Stomach (tissue), 9 donors: Measurements from ENCODE around the gene PGBD5. TPM values are rescaled to one million over a fixed set of nuclear protein-coding genes. Genes with fewer than 3 reads are reported as not detected.

Experiments
- DNase-seq, 2 donors: peaks; one replicate each; pipeline versions ENCODE4 v3.0.0 to v3.0.0-alpha.2; 2013 to 2019
- H3K27ac ChIP-seq, 5 donors: fragments of 200-600 bp in 4 of 5; sonication (generic) in 4 of 5; one replicate each; pipeline ENCODE4 v1.5.1; 2013 to 2019; ENCODE audit warnings: mild to moderate bottlenecking in 1 of 5, moderate library complexity in 1 of 5
- H3K27me3 ChIP-seq, 3 donors: fragments of 200-600 bp; sonication (generic); one replicate each; pipeline ENCODE4 v1.5.1; 2017 to 2019; ENCODE audit warnings: mixed run types in 1 of 3
- H3K36me3 ChIP-seq, 4 donors: fragments of 200-600 bp; sonication (generic); 1 replicate in 3 of 4; 2 replicates in 1 of 4; pipeline ENCODE4 v1.5.1; 2016 to 2019
- H3K4me1 ChIP-seq, 4 donors: fragments of 200-600 bp; sonication (generic); one replicate each; pipeline ENCODE4 v1.5.1; 2016 to 2019
- H3K4me3 ChIP-seq, 4 donors: fragments of 200-600 bp; sonication (generic) in 3 of 4; one replicate each; pipeline ENCODE4 v1.5.1; 2016 to 2019; ENCODE audit warnings: mild to moderate bottlenecking in 1 of 4
- H3K9me3 ChIP-seq, 4 donors: fragments of 200-600 bp; sonication (generic); one replicate each; pipeline ENCODE4 v1.5.1; 2016 to 2019
- EP300 ChIP-seq: sonication (generic); formaldehyde crosslinking; IDR thresholded peaks from one replicate; pipeline ENCODE4 v1.6.1; 2017; ENCODE audit warnings: antibody characterized with exemption
- POLR2A ChIP-seq, 4 donors: fragments of 450-650 bp; IDR thresholded peaks; one replicate each; pipeline ENCODE4 v1.6.1; 2016; ENCODE audit warnings: antibody characterized with exemption in 4 of 4, control low read depth in 2 of 4, mild to moderate bottlenecking in 1 of 4, moderate library complexity in 1 of 4
- POLR2AphosphoS5 ChIP-seq, 3 donors: sonication (generic); formaldehyde crosslinking; IDR thresholded peaks; one replicate each; pipeline ENCODE4 v1.6.1; 2016; ENCODE audit warnings: antibody characterized with exemption in 3 of 3
- WGBS, 5 donors: extraction: QIAGEN DNeasy Blood & Tissue Kit in 3 of 5; methylation state at CpG; one replicate each; pipeline versions ENCODE4 v1.1.5 to v1.1.7; 2013 to 2018; 5-methylcytosine and 5-hydroxymethylcytosine counted together
- intact Hi-C: fragments of 100-400 bp; cut with DNase I; formaldehyde crosslinking; loops from one replicate; pipeline ENCODE4 v1.15.1; 2023; ENCODE audit warnings: low total_unique reads
- polyA plus RNA-seq, 3 donors: library from polyadenylated mRNA; stranded (reverse); fragments of 200-250 nt; gene quantifications; one replicate each; pipeline ENCODE4 v1.2.3, GENCODE V29; 2013
- total RNA-seq, 5 donors: library from RNA; depleted of rRNA; stranded (reverse); fragments of >200 nt; gene quantifications; one replicate each; pipeline versions ENCODE4 v1.1.0 to v1.2.3, GENCODE V29; 2014 to 2016
- TF ChIP-seq, protein P1 (sequence below), 7 experiments: fragments of 450-650 bp in 4 of 7; fragments of 200-600 bp in 3 of 7; sonication (generic) in 3 of 7; IDR thresholded peaks; one replicate each; pipeline ENCODE4 v1.5.1; 2016 to 2019; ENCODE audit warnings: antibody characterized with exemption in 7 of 7, control low read depth in 2 of 7, mild to moderate bottlenecking in 1 of 7
- donor health status: healthy with polysubstance abuse.
- donor health status: Bipolar disorder and iron deficiency.
- donor health status: healthy.

PGBD5 gene
- total and polyA plus RNA-seq, 8 donors: under 0.01 to 1.2 (median 0.34) TPM

DNA sequence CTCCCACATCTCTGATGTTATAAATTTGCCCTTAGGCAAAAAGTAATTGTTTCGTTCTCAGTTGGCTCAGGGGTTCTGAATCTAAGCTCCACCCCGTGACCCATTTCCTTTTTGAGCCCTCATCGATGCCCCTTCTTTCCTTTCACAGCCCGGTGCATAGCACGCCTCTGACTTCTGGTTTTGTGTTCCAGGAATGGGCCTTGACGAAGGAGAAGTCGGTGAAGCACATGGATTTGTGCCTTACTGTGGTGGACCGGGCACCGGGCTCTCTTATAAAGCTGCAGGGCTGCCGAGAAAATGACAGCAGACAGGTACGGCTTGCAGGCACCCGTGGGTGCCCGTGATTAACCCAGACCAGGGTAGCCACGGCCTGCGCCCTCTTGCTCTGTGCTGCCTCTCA is 151.9 kb downstream of the PGBD5 start:
- no peaks in the 10 kb centered on the region for H3K9me3 ChIP-seq
- no peak overlapping the region for H3K4me3 ChIP-seq
- WGBS, 5 donors: 71 to 79% (median 76%) methylated on average over 15 of the region's 15 CpGs
- no peaks in the 10 kb centered on the region for H3K27me3 ChIP-seq
- peak overlapping the region in 1 of 5 donors; percentile 5 for H3K27ac ChIP-seq
- H3K4me1 ChIP-seq: peaks cover 1 to 28% (median 14%) of the 10 kb centered on the region in 4 donors
- TF ChIP-seq, protein P1, sequence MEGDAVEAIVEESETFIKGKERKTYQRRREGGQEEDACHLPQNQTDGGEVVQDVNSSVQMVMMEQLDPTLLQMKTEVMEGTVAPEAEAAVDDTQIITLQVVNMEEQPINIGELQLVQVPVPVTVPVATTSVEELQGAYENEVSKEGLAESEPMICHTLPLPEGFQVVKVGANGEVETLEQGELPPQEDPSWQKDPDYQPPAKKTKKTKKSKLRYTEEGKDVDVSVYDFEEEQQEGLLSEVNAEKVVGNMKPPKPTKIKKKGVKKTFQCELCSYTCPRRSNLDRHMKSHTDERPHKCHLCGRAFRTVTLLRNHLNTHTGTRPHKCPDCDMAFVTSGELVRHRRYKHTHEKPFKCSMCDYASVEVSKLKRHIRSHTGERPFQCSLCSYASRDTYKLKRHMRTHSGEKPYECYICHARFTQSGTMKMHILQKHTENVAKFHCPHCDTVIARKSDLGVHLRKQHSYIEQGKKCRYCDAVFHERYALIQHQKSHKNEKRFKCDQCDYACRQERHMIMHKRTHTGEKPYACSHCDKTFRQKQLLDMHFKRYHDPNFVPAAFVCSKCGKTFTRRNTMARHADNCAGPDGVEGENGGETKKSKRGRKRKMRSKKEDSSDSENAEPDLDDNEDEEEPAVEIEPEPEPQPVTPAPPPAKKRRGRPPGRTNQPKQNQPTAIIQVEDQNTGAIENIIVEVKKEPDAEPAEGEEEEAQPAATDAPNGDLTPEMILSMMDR (IDR thresholded peaks at IDR 0.05): no peak
- TF ChIP-seq EP300 (no peak), POLR2A (IDR thresholded peaks at IDR 0.05) (no peak), POLR2AphosphoS5 (IDR thresholded peaks at IDR 0.05) (no peak)
- intact Hi-C loops: loop anchor here (10.0 kb wide), 1 partner anchor 189 kb away; no protein-coding TSS in a partner anchor
- H3K36me3 ChIP-seq: peaks cover 19 to 68% (median 62%) of the 10 kb centered on the region in 4 donors
- DNase-seq: peak in 1 of 2 donors; percentile 23

DNA sequence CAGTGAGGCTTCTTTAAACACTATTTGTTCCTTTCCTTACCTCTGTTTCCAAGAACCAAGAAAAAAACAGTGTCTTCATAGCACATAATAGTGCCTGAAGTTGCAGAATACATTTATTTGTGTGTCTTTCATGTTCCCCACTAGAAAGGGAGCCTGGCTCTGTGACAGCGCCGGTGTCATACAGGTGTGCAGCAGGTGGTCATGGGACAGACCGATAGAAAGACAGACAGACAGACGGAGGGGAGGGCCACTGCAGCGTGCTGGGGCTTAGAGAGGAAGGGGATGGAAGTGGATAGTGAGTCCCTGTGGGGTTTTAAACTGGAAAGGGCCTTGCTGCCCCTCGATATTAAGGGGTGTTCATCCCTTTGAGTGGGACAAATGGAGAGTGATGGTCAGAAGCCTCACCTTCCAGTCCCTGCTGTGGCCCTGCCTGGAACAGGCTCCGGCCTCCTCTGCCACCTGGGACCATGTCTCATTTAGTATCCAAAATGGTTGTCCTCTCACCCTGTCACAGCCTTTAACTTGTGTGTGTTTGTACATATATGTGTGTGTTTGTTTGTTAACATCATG is 152.9 kb downstream of the PGBD5 start:
- H3K36me3 ChIP-seq: peaks cover 13 to 58% (median 57%) of the 10 kb centered on the region in 4 donors
- WGBS, 5 donors: 77 to 94% (median 83%) methylated on average over 7 of the region's 7 CpGs
- TF ChIP-seq EP300: no peak
- TF ChIP-seq, protein P1 (IDR thresholded peaks at IDR 0.05): no peak
- TF ChIP-seq POLR2AphosphoS5 (IDR thresholded peaks at IDR 0.05): no peak
- no peak for TF ChIP-seq POLR2A (IDR thresholded peaks at IDR 0.05)
- H3K4me3 ChIP-seq: no peak overlapping the region
- intact Hi-C loops: loop anchor here (10.0 kb wide), 1 partner anchor 188 kb away; no protein-coding TSS in a partner anchor
- H3K27ac ChIP-seq: no peak overlapping the region
- H3K27me3 ChIP-seq: no peaks in the 10 kb centered on the region
- H3K9me3 ChIP-seq: no peaks in the 10 kb centered on the region
- DNase-seq: no peak
- peaks cover 3 to 38% (median 21%) of the 10 kb centered on the region in 4 donors for H3K4me1 ChIP-seq

DNA sequence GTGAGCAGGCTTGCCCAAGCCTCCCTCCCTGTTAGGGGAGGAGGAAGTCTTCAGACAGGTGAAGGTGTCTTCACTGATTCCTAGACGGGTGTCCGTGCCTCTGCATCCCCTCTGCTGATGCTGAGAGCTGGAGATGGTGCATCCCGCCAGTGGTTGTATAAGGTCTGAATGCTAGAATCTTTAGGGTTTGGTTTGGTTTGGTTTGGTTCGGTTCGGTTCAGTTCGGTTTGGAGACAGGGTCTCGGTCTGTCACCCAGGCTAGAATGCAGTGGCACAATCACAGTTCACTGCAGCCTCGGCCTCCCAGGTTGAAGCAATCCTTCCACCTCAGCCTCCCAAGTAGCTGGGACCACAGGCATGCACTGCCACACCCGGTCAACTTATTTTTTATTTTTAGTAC is 153.6 kb downstream of the PGBD5 start:
- no peak overlapping the region for H3K27ac ChIP-seq
- H3K4me3 ChIP-seq: no peak overlapping the region
- WGBS, 5 donors: 91 to 98% (median 97%) methylated on average over 9 of the region's 9 CpGs
- no peaks in the 10 kb centered on the region for H3K9me3 ChIP-seq
- peaks cover 12 to 57% (median 56%) of the 10 kb centered on the region in 4 donors for H3K36me3 ChIP-seq
- H3K4me1 ChIP-seq: peaks cover 8 to 41% (median 21%) of the 10 kb centered on the region in 4 donors
- H3K27me3 ChIP-seq: no peaks in the 10 kb centered on the region
- intact Hi-C loops: loop anchor here (10.0 kb wide), 1 partner anchor 188 kb away; no protein-coding TSS in a partner anchor
- TF ChIP-seq POLR2AphosphoS5 (IDR thresholded peaks at IDR 0.05) (no peak), EP300 (no peak)
- DNase-seq: no peak

- 86 to 95% (median 93%) methylated on average over 20 of the region's 20 CpGs for WGBS, 5 donors
- no peaks in the 10 kb centered on the region for H3K9me3 ChIP-seq
- no peak overlapping the region for H3K4me3 ChIP-seq
- TF ChIP-seq EP300 (no peak), POLR2AphosphoS5 (IDR thresholded peaks at IDR 0.05) (no peak), POLR2A (IDR thresholded peaks at IDR 0.05) (no peak)
- TF ChIP-seq, protein P1 (IDR thresholded peaks at IDR 0.05): no peak
- peak overlapping the region in 4 of 5 donors; percentile 16 to 57 (median 32) for H3K27ac ChIP-seq
- peaks cover 9 to 57% (median 52%) of the 10 kb centered on the region in 4 donors for H3K36me3 ChIP-seq
- intact Hi-C loops: loop anchor here (10.0 kb wide), 1 partner anchor 187 kb away; no protein-coding TSS in a partner anchor
- H3K4me1 ChIP-seq: peaks cover 15 to 45% (median 29%) of the 10 kb centered on the region in 4 donors
- DNase-seq: no peak
- no peaks in the 10 kb centered on the region for H3K27me3 ChIP-seq
Observed at GRCh38 chr1:230271300-230272035, 154.7 kb downstream of the PGBD5 start.
